HG02798 (cell line): ENCODE data around the gene SLC6A18.
"Not testable (repeated sequence)": the region's sequence is repeated elsewhere in the genome, so short reads cannot be mapped to it uniquely, and the experiment has no call there.

ENCODE experiments used
- ATAC-seq: cut with Tn5 transposase; IDR thresholded peaks from one replicate; pipeline ENCODE4 v1.9.1; 2021; ENCODE audit warnings: mild to moderate bottlenecking; ENCODE audit not compliant: unreplicated experiment, poor library complexity

SLC6A18 gene

GRCh38 chr5:1283729-1284041, 58.5 kb downstream of the SLC6A18 start:
- not testable (repeated sequence) for ATAC-seq

DNA sequence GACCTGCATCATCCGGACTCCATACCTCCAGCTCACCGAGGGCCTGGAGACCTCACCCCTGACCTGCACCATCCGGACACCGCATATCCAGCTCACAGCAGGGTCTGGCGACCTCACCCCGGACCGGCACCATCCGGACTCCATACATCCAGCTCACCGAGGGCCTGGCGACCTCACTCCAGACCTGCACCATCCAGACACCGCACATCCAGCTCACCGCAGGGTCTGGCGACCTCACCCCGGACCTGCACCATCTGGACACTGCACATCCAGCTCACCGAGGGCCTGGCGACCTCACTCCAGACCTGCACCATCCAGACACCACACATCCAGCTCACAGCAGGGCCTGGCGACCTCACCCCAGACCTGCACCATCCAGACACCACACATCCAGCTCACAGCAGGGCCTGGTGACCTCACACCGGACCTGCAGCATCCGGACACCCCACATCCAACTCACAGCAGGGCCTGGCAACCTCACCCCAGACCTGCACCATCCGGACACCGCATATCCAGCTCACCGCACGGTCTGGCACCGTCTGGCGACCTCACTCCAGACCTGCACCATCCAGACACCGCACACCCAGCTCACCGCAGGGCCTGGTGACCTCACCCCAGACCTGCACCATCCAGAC, 59.3 kb downstream of the SLC6A18 start:
- ATAC-seq = not testable (repeated sequence)

DNA sequence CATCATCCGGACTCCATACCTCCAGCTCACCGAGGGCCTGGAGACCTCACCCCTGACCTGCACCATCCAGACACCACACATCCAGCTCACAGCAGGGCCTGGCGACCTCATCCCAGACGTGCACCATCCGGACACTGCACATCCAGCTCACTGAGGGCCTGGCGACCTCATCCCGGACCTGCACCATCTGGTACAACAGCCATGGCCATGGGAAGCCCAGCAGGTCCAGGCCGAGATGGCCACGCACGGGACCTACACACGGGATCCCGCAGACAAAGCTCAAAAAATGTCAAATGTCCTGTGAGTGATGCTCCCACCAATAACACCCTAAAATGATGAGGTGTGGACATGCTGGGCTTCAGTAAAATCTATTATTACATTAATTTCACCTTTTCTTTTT, 60.0 kb downstream of the SLC6A18 start:
- no peak for ATAC-seq

GRCh38 chr5:1285883-1286291, 60.7 kb downstream of the SLC6A18 start:
- no peak for ATAC-seq

- no peak for ATAC-seq
Observed at GRCh38 chr5:1288439-1289335, 63.5 kb downstream of the SLC6A18 start.

DNA sequence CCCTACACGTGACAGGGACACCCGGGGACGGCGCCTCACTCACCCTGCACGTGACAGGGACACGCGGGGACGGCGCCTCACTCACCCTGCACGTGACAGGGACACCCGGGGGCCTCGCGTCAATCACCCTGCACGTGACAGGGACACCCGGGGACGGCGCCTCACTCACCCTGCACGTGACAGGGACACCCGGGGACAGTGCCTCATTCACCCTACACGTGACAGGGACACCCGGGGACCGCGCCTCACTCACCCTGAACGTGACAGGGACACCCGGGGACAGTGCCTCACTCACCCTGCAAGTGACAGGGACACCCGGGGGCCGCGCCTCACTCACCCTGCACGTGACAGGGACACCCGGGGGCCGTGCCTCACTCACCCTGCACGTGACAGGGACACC, 64.4 kb downstream of the SLC6A18 start:
- ATAC-seq = not testable (repeated sequence)

- not testable (repeated sequence) for ATAC-seq
Observed at GRCh38 chr5:1290956-1291355, 65.8 kb downstream of the SLC6A18 start.

- no peak for ATAC-seq
Observed at GRCh38 chr5:1291611-1292080, 66.5 kb downstream of the SLC6A18 start.

DNA sequence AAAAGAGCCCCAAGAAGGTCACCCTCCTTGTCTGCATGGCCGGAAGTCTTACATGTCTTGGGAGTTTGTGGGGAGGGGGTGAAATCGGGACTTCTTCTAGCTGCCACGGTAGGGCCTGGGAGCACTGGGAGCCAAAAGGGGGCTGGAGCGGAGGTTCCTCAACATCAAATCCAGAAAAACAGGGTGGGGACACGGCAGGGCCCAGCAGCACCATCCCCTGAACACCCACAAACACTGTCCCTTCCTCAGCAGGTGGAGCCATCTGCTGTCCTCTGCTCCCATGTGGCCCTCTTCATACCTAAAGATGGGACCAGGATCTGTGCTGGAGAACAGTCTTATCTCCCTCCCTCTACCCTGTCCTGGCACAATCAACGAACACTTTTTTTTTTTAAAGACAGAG, 67.0 kb downstream of the SLC6A18 start:
- no peak for ATAC-seq

DNA sequence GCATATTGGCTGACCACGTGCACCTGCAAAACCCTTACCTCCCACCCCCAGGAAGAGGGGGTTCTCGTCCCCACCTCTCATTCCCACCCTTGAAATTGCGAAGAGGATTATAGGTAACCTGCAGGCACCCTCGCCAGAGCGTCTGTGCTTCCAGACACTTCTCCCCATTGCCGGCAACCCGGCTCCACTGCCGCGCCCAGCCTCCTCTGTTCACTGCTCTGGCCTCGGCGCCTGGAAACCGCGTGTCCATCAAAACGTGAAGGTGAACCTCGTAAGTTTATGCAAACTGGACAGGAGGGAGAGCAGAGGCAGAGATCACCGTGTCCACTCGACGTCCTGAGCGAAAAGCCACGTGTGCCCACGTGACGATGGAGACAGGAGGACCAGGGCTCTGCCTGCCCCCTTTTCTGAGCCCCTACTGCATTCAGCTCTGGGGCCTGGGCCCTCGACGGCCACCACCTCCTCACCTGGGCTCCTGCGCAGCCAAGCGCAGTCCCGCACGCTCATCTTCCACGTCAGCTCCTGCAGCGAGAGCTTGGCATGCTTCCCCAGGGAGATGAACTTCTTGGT, 67.8 kb downstream of the SLC6A18 start:
- ATAC-seq = no peak

DNA sequence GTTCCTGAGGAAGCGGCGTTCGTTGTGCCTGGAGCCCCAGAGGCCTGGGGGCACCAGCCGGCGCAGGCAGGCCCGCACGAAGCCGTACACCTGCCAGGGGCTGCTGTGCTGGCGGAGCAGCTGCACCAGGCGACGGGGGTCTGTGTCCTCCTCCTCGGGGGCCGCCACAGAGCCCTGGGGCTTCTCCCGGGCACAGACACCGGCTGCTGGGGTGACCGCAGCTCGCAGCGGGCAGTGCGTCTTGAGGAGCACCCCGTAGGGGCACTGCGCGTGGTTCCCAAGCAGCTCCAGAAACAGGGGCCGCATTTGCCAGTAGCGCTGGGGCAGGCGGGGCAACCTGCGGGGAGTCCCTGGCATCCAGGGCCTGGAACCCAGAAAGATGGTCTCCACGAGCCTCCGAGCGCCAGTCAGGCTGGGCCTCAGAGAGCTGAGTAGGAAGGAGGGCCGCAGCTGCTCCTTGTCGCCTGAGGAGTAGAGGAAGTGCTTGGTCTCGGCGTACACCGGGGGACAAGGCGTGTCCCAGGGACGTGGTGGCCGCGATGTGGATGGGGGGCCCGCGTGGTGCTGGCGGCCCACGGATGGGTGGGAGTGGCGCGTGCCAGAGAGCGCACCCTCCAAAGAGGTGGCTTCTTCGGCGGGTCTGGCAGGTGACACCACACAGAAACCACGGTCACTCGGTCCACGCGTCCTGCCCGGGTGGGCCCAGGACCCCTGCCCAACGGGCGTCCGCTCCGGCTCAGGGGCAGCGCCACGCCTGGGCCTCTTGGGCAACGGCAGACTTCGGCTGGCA, 68.4 kb downstream of the SLC6A18 start:
- no peak for ATAC-seq

DNA sequence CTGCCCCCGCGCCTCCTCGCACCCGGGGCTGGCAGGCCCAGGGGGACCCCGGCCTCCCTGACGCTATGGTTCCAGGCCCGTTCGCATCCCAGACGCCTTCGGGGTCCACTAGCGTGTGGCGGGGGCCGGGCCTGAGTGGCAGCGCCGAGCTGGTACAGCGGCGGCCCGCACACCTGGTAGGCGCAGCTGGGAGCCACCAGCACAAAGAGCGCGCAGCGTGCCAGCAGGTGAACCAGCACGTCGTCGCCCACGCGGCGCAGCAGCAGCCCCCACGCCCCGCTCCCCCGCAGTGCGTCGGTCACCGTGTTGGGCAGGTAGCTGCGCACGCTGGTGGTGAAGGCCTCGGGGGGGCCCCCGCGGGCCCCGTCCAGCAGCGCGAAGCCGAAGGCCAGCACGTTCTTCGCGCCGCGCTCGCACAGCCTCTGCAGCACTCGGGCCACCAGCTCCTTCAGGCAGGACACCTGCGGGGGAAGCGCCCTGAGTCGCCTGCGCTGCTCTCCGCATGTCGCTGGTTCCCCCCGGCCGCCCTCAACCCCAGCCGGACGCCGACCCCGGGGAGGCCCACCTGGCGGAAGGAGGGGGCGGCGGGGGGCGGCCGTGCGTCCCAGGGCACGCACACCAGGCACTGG, 69.1 kb downstream of the SLC6A18 start:
- ATAC-seq = no peak

DNA sequence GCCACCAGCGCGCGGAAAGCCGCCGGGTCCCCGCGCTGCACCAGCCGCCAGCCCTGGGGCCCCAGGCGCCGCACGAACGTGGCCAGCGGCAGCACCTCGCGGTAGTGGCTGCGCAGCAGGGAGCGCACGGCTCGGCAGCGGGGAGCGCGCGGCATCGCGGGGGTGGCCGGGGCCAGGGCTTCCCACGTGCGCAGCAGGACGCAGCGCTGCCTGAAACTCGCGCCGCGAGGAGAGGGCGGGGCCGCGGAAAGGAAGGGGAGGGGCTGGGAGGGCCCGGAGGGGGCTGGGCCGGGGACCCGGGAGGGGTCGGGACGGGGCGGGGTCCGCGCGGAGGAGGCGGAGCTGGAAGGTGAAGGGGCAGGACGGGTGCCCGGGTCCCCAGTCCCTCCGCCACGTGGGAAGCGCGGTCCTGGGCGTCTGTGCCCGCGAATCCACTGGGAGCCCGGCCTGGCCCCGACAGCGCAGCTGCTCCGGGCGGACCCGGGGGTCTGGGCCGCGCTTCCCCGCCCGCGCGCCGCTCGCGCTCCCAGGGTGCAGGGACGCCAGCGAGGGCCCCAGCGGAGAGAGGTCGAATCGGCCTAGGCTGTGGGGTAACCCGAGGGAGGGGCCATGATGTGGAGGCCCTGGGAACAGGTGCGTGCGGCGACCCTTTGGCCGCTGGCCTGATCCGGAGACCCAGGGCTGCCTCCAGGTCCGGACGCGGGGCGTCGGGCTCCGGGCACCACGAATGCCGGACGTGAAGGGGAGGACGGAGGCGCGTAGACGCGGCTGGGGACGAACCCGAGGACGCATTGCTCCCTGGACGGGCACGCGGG, 69.9 kb downstream of the SLC6A18 start, which contains the start of gene TERT:
Gene TERT, minus strand, starts transcription at position 234 of the 815 bp plus-strand sequence. Its CDS starts 79 bp downstream, at position 155.
- ATAC-seq = no peak

- no peak for ATAC-seq
Observed at GRCh38 chr5:1295650-1296037, 70.5 kb downstream of the SLC6A18 start.
